GM19099 (cell line): ENCODE measurements around the gene RBP5.

Source experiments
- POLR2A ChIP-seq: IDR thresholded peaks from 3 replicates; pipeline ENCODE4 v1.6.1; 2011; ENCODE audit warnings: low read depth; ENCODE audit not compliant: insufficient read length; ENCODE audit errors: extremely low read depth

RBP5 gene

GRCh38 chr12:7154901-7155470, 26.3 kb upstream of the RBP5 start:
- no peak for TF ChIP-seq POLR2A

DNA sequence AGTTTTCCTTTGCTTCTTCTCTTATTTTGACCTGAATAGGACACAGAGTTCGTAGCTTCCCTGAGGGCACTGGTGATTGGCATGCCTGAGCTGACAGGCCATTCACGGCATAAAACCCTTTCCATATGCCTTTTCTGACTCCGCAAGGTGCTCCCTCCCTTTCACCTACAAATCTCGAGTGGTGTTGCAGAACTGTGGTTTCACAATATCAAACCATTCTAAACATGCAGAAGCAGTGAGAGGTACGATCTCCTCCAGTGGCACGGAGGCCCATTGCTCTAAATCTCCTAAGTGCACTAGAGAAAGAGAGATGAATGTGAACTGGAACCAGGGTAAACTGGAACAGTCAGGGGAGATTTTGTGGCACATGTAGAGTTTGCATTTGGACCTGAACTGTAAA, 25.4 kb upstream of the RBP5 start:
- TF ChIP-seq POLR2A: no peak

DNA sequence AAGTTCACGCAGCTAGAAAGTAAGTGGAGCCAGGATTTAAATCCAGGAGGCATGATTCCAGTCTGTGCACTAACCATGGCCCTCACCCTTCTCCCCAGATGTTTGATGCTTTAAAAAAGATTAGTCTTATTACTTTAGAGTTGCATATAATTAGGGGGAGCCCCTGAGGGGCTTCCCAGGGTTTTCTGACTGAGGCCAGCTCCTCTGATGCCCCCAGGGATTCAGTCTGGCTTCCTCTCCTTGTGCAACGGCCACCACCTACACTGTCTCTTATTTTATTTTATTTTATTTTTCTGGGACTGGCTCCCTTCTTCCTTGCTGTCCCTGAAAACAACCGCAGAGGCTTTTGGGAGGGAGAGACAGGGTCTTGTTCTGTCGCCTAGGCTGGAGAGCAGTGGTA, 24.1 kb upstream of the RBP5 start:
- TF ChIP-seq POLR2A: no peak

- no peak for TF ChIP-seq POLR2A
Measured at GRCh38 chr12:7151532-7151931, 22.8 kb upstream of the RBP5 start.

- TF ChIP-seq POLR2A: no peak
Measured at GRCh38 chr12:7150841-7151240, 22.2 kb upstream of the RBP5 start.

DNA sequence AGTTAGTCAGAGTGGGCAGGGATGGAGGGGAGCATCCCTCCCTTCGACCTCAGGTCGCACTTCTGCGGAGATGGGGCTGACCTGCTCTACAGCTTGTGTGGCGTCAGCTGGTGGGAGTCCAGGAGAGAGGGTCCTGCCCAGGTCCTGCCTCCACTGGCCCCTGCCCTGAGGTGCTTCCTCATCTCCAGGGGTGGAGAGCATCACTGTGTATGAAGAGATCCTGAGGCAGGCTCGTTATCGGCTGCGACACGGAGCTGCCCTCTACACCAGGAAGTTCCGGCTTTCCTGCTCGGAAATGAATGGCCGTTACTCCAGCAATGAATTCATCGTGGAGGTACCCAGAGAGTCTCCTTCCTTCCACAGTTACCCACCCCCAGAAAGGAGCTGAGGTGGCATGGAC, 21.7 kb upstream of the RBP5 start:
- no peak for TF ChIP-seq POLR2A

DNA sequence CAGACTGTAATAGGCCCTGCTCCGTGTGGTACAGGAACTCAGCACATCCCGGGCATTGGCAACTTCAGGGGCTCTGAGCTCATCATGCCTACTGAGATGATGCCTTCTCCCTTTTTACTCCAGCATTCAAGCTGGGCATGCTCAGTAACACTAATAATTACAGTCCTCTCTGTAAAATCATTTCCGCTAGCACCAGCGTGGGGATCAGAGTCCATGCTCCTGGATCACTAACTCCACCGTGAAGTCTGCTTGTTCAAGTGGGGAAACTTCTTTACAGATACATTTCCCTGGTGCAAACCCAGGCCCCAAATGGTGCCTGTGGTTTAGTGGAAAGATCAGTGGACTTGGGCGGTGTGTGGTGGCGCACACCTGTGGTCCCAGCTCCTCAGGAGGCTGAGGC, 18.2 kb upstream of the RBP5 start:
- no peak for TF ChIP-seq POLR2A

GRCh38 chr12:7146228-7146627, 17.5 kb upstream of the RBP5 start:
- no peak for TF ChIP-seq POLR2A

DNA sequence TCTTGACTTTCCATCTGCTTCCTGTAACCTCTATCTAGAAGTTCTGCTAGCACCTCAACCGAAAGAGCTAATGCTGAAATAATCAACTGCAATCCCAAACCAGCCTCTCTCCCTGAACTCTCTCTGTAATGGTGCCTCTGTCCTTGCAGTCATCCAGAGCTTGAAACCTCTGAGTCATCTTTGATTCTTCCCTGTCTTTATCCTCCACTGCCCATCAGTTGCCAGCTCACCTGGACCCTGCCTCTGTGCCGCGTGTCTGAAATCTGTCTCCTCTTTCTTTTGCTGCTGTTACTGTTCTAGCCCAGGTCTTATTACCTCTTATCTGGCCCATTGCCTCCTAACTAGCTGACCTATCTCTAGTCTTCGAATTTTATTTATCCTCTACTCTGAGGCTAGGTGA, 17.0 kb upstream of the RBP5 start:
- no peak for TF ChIP-seq POLR2A

- TF ChIP-seq POLR2A: no peak
Measured at GRCh38 chr12:7144414-7145120, 15.9 kb upstream of the RBP5 start.

- no peak for TF ChIP-seq POLR2A
Measured at GRCh38 chr12:7143564-7143963, 14.9 kb upstream of the RBP5 start.

- TF ChIP-seq POLR2A: no peak
Measured at GRCh38 chr12:7142809-7143465, 14.2 kb upstream of the RBP5 start.

GRCh38 chr12:7142056-7142644, 13.5 kb upstream of the RBP5 start:
- TF ChIP-seq POLR2A: no peak

GRCh38 chr12:7141351-7142005, 12.8 kb upstream of the RBP5 start:
- no peak for TF ChIP-seq POLR2A

DNA sequence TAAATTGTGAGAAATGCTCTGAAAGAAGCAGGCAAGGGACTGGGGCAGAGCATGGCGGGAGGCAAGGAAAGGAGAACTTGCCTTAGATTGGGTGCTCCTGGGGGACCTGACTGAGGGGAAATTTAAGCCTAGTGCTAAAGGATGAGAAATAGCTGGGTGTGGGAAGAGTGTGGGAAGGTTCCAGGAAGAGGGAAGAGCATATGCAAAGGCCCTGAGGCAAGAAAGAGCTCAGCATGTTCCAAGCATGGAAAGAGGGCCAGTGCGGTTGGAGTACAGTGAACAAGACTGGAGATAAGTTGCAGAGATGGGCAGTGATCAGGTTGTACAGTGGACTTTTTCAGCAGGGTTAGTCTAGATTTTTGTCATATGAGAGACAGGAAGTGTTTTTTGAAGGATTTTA, 10.5 kb upstream of the RBP5 start:
- TF ChIP-seq POLR2A: no peak
